Gastroesophageal sphincter (tissue), 4 donors: ENCODE measurements around the gene ZNF814. TPM values are rescaled to one million over a fixed set of nuclear protein-coding genes. Genes with fewer than 3 reads are reported as not detected.

Experiments
- ATAC-seq: fragments of 150-250 bp; one replicate; pipeline ENCODE4 v1.9.1; 2016; ENCODE audit warnings: mild to moderate bottlenecking, moderate library complexity
- H3K27ac ChIP-seq, 4 donors: fragments of 200-600 bp; sonication (generic) in 3 of 4; 1 replicate in 3 of 4; 2 replicates in 1 of 4; pipeline ENCODE4 v1.5.1; 2016 to 2019
- H3K27me3 ChIP-seq: fragments of 200-600 bp; sonication (generic); one replicate; pipeline ENCODE4 v1.5.1; 2019
- H3K36me3 ChIP-seq, 2 donors: fragments of 200-600 bp; sonication (generic); one replicate each; pipeline ENCODE4 v1.5.1; 2019; ENCODE audit warnings: control low read depth in 1 of 2
- H3K4me1 ChIP-seq, 3 donors: fragments of 200-600 bp; sonication (generic); 1 replicate in 2 of 3; 2 replicates in 1 of 3; pipeline ENCODE4 v1.5.1; 2016 to 2019; ENCODE audit warnings: control low read depth in 2 of 3
- H3K4me3 ChIP-seq, 2 donors: fragments of 200-600 bp; sonication (generic); one replicate each; pipeline ENCODE4 v1.5.1; 2019; ENCODE audit warnings: mild to moderate bottlenecking in 1 of 2, moderate library complexity in 1 of 2
- H3K9me3 ChIP-seq, 3 donors: fragments of 200-600 bp; sonication (generic); one replicate each; pipeline ENCODE4 v1.5.1; 2017 to 2019; ENCODE audit warnings: control low read depth in 2 of 3
- EP300 ChIP-seq: sonication (generic); formaldehyde crosslinking; IDR thresholded peaks from one replicate; pipeline ENCODE4 v1.6.1; 2017; ENCODE audit warnings: antibody characterized with exemption, mild to moderate bottlenecking
- POLR2A ChIP-seq, 2 donors: fragments of 450-650 bp; IDR thresholded peaks; one replicate each; pipeline ENCODE4 v1.6.1; 2017; ENCODE audit warnings: antibody characterized with exemption in 2 of 2, mild to moderate bottlenecking in 2 of 2, moderate library complexity in 1 of 2
- POLR2AphosphoS5 ChIP-seq: sonication (generic); formaldehyde crosslinking; IDR thresholded peaks from one replicate; pipeline ENCODE4 v1.6.1; 2017; ENCODE audit warnings: antibody characterized with exemption
- WGBS, 2 donors: methylation state at CpG; one replicate each; pipeline ENCODE4 v1.1.5; 2018; ENCODE audit warnings: low coverage in 1 of 2; 5-methylcytosine and 5-hydroxymethylcytosine counted together
- total RNA-seq, 4 donors: library from RNA; depleted of rRNA; stranded (reverse); fragments of >200 nt; gene quantifications; one replicate each; pipeline ENCODE4 v1.1.0, GENCODE V29; 2016
- TF ChIP-seq, protein P1 (sequence below), 4 experiments: fragments of 200-600 bp in 2 of 4; fragments of 450-650 bp in 2 of 4; sonication (generic) in 1 of 4; IDR thresholded peaks; one replicate each; pipeline ENCODE4 v1.5.1; 2017 to 2019; ENCODE audit warnings: antibody characterized with exemption in 4 of 4, mild to moderate bottlenecking in 2 of 4, moderate library complexity in 2 of 4

Gene ZNF814
- total RNA-seq, 4 donors from 2014 or later: 4.9 to 13.5 (median 9.6) TPM

DNA sequence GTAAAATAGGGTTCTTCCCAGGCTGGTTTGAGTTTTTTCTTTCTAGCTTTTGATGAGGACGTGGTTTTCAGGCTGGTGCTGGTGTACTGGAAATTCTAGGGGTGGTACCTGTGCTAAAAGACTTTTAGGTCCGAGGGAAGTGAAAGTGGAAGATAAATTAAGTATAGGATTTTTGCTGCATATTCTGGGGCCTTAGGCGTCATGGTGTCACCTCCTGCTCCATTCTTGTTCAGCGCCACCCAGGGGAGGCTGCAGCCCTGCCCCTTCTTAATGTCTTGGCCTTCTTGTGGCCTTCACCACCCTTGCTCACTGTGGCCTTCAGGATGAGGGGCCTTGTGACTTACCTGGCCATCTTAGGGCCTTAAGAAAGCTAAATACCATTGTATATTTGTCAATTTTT, 86.6 kb downstream of the ZNF814 start:
- Histone ChIP-seq H3K36me3 (peaks cover 0 to 19% of the 10 kb centered on the region in 2 donors), H3K27me3 (no peaks in the 10 kb centered on the region), H3K4me3 (no peak overlapping the region), H3K27ac (no peak overlapping the region), H3K4me1 (peaks cover 0 to 54% (median 8%) of the 10 kb centered on the region in 3 donors), H3K9me3 (no peaks in the 10 kb centered on the region)
- 70 to 89% methylated on average over 2 to 3 of the region's 4 CpGs for WGBS, 2 donors
- no peak for ATAC-seq
- TF ChIP-seq, protein P1, sequence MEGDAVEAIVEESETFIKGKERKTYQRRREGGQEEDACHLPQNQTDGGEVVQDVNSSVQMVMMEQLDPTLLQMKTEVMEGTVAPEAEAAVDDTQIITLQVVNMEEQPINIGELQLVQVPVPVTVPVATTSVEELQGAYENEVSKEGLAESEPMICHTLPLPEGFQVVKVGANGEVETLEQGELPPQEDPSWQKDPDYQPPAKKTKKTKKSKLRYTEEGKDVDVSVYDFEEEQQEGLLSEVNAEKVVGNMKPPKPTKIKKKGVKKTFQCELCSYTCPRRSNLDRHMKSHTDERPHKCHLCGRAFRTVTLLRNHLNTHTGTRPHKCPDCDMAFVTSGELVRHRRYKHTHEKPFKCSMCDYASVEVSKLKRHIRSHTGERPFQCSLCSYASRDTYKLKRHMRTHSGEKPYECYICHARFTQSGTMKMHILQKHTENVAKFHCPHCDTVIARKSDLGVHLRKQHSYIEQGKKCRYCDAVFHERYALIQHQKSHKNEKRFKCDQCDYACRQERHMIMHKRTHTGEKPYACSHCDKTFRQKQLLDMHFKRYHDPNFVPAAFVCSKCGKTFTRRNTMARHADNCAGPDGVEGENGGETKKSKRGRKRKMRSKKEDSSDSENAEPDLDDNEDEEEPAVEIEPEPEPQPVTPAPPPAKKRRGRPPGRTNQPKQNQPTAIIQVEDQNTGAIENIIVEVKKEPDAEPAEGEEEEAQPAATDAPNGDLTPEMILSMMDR (IDR thresholded peaks at IDR 0.05): no peak
- no peak for TF ChIP-seq POLR2AphosphoS5
- no peak for TF ChIP-seq EP300
- TF ChIP-seq POLR2A (IDR thresholded peaks at IDR 0.05): no peak

DNA sequence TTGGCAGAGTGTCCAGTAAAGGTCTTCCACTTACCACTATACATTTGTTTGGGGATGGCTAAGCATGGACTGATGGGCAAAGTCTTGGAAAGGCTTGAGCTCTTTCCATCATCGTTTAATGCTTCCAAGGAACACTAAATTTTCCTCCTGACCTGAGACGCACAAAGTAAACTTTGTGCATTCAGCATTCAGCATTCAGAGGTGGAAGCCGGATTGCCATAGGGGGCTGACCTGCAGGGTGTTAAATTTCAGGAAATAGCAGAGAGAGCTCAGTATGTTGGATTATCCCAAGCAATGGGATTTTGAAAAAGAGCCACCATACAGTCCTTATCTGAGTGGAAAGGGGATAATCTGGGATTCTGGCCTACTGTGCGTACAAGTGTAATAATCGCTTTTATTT, 88.1 kb downstream of the ZNF814 start:
- H3K27ac ChIP-seq: no peak overlapping the region
- no peaks in the 10 kb centered on the region for H3K9me3 ChIP-seq
- H3K4me1 ChIP-seq: peaks cover 0 to 54% (median 8%) of the 10 kb centered on the region in 3 donors
- peaks cover 0 to 15% of the 10 kb centered on the region in 2 donors for H3K36me3 ChIP-seq
- H3K4me3 ChIP-seq: no peak overlapping the region
- TF ChIP-seq, protein P1 (IDR thresholded peaks at IDR 0.05): no peak
- TF ChIP-seq POLR2AphosphoS5 (no peak), POLR2A (IDR thresholded peaks at IDR 0.05) (no peak), EP300 (no peak)
- ATAC-seq: no peak
- 64 to 83% methylated on average over 4 to 5 of the region's 5 CpGs for WGBS, 2 donors
- no peaks in the 10 kb centered on the region for H3K27me3 ChIP-seq

Other genes starting within 250 kb of the ZNF814 start
- not detected for gene ZSCAN4, start 220.1 kb downstream of the ZNF814 start, total RNA-seq
- 1 to 10 TPM; 4.4 to 7.3 (median 6.7) TPM for gene ZNF551, start 207.1 kb downstream of the ZNF814 start, total RNA-seq
- gene ZNF154, start 179.8 kb downstream of the ZNF814 start, total RNA-seq: 10 to 100 TPM in 1 of 4 donors, 1 to 10 TPM in 3; 3.8 to 12.6 (median 9.0) TPM
- gene ZNF671, start 161.4 kb downstream of the ZNF814 start, total RNA-seq: 10 to 100 TPM in 3 of 4 donors, 1 to 10 TPM in 1; 8.8 to 16.8 (median 11.7) TPM
- gene ZNF776, start 142.2 kb downstream of the ZNF814 start, total RNA-seq: 10 to 100 TPM; 12.1 to 14.9 (median 13.3) TPM
- 10 to 100 TPM; 12.8 to 20.7 (median 17.1) TPM for gene ZNF586, start 119.4 kb downstream of the ZNF814 start, total RNA-seq
- 1 to 10 TPM; 2.7 to 8.7 (median 4.5) TPM for gene ZNF552, start 74.1 kb downstream of the ZNF814 start, total RNA-seq
- 10 to 100 TPM in 2 of 4 donors, 1 to 10 TPM in 2; 7.6 to 14.5 (median 10.7) TPM for gene ZNF587B, start 58.7 kb downstream of the ZNF814 start, total RNA-seq
- gene ZNF587, start 39.2 kb downstream of the ZNF814 start, total RNA-seq: 10 to 100 TPM in 3 of 4 donors, 1 to 10 TPM in 1; 9.3 to 47.5 (median 17.6) TPM
- gene ZNF417, start 27.6 kb upstream of the ZNF814 start, total RNA-seq: 10 to 100 TPM; 13.9 to 29.3 (median 16.0) TPM
- 10 to 100 TPM; 10.4 to 28.5 (median 13.9) TPM for gene ZNF418, start 46.4 kb upstream of the ZNF814 start, total RNA-seq
- 1 to 10 TPM; 4.2 to 8.6 (median 5.2) TPM for gene ZNF256, start 58.7 kb upstream of the ZNF814 start, total RNA-seq
- 1 to 10 TPM in 1 of 4 donors, not detected in 3; 4.8 TPM for gene C19orf18, start 85.5 kb upstream of the ZNF814 start, total RNA-seq
- gene ZNF606, start 113.8 kb upstream of the ZNF814 start, total RNA-seq: 10 to 100 TPM in 3 of 4 donors, 1 to 10 TPM in 1; 6.0 to 49.0 (median 18.8) TPM
- not detected for gene ZSCAN1, start 145.0 kb upstream of the ZNF814 start, total RNA-seq
- 1 to 10 TPM; 5.8 to 9.0 (median 7.5) TPM for gene ZNF135, start 170.2 kb upstream of the ZNF814 start, total RNA-seq
- 100 to 1,000 TPM in 3 of 4 donors, 10 to 100 TPM in 1; 82.4 to 144 (median 123) TPM for gene ZSCAN18, start 209.2 kb upstream of the ZNF814 start, total RNA-seq